ENCODE results near the gene FAM204A. TPM values are rescaled to one million over a fixed set of nuclear protein-coding genes. Genes with fewer than 3 reads are reported as not detected.

Gene FAM204A
- total and polyA plus RNA-seq, 10 of the 15 experiments (the other 5 are each of a cell fraction or from before 2014, with no cell fraction given): 24.5 to 96.0 (median 67.6) TPM

- TF ChIP-seq CEBPZ (IDR thresholded peaks at IDR 0.05; ENCODE audit: low read depth, low read length): no peak
Measured at GRCh38 chr10:118266098-118266748, 75.9 kb downstream of the FAM204A start (continued).

- no peak for FAIRE-seq
- Histone ChIP-seq H3K79me2 (ENCODE audit: control insufficient read depth, insufficient read depth, low read length) (no peaks in the 10 kb centered on the region), H3K27me3 (replicated peaks in 1 of 2; ENCODE audit: control insufficient read depth in 2 of 2, insufficient read depth in 2 of 2, low read length in 1 of 2) (no peaks in the 10 kb centered on the region; a peak in 1 of 4 replicates), H3K9ac (ENCODE audit: control insufficient read depth, insufficient read depth, low read length) (no peak overlapping the region), H3K4me2 (ENCODE audit: control insufficient read depth, insufficient read depth) (no peak overlapping the region), H4K20me1 (ENCODE audit: control insufficient read depth, insufficient read depth) (no peaks in the 10 kb centered on the region), H3K36me3 (ENCODE audit: control insufficient read depth in 2 of 2, insufficient read depth in 2 of 2, low read length in 1 of 2) (no peaks in the 10 kb centered on the region), H3K9me3 (replicated peaks; ENCODE audit: control insufficient read depth, insufficient read depth, low read length) (no peaks in the 10 kb centered on the region), H3K4me1 (ENCODE audit: control insufficient read depth, insufficient read depth, low read length) (no peaks in the 10 kb centered on the region), H2AFZ (ENCODE audit: control insufficient read depth, low read depth, low read length) (no peak overlapping the region), H3K4me3 (no peak overlapping the region), H3K27ac (ENCODE audit: control insufficient read depth, insufficient read depth) (no peak overlapping the region)
- ATAC-seq: no peak
- SMC1A ChIA-PET (ENCODE audit: uncharacterized antibody, unreplicated experiment): interaction anchor here (0.9 to 1.4 kb wide), 5 partner anchors 12 to 768 kb away, joined by 3 read pairs; no protein-coding TSS in a partner anchor
- BruUV-seq (replicated peaks): no TSS peak
- RAD21 ChIA-PET (ENCODE audit: unreplicated experiment): no interaction called here
- POLR2A ChIA-PET: no interaction called here
- 26% methylated on average over 11 of the region's 11 CpGs for WGBS (ENCODE audit: insufficient coverage, insufficient replicate concordance, low lambda C conversion rate, missing lambda C conversion rate)
- intact Hi-C loops (cut with micrococcal nuclease; ENCODE audit: unreplicated experiment): loop anchor here (10.0 kb wide), 1 partner anchor 160 kb away; no protein-coding TSS in a partner anchor
- DNase-seq (ENCODE audit: low read depth, low spot score): no peak
- CTCF ChIA-PET: no interaction called here
- in situ Hi-C loops (cut with MboI): no loop called here
- TF ChIP-seq ZNF384 (IDR thresholded peaks at IDR 0.05; ENCODE audit: borderline replicate concordance, low read depth, low read length) (no peak), SMAD1 (IDR thresholded peaks at IDR 0.05; ENCODE audit: low read depth, partially characterized antibody) (no peak), NFYB (IDR thresholded peaks at IDR 0.05; ENCODE audit: insufficient read depth, low read depth, low read length) (no peak), PAX8 (IDR thresholded peaks at IDR 0.05) (no peak), NKRF (conservative IDR thresholded peaks at IDR 0.05) (no peak), MEF2B (IDR thresholded peaks at IDR 0.05; ENCODE audit: partially characterized antibody, poor library complexity, severe bottlenecking) (no peak), KLF5 (IDR thresholded peaks at IDR 0.05; ENCODE audit: partially characterized antibody) (no peak), RUNX3 (IDR thresholded peaks at IDR 0.05; ENCODE audit: low read length) (no peak), BMI1 (IDR thresholded peaks at IDR 0.05; ENCODE audit: borderline replicate concordance) (no peak)
- TF ChIP-seq, protein P1, sequence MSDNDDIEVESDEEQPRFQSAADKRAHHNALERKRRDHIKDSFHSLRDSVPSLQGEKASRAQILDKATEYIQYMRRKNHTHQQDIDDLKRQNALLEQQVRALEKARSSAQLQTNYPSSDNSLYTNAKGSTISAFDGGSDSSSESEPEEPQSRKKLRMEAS (IDR thresholded peaks at IDR 0.05; ENCODE audit: low read depth, low read length): no peak
- TF ChIP-seq, protein P2, sequence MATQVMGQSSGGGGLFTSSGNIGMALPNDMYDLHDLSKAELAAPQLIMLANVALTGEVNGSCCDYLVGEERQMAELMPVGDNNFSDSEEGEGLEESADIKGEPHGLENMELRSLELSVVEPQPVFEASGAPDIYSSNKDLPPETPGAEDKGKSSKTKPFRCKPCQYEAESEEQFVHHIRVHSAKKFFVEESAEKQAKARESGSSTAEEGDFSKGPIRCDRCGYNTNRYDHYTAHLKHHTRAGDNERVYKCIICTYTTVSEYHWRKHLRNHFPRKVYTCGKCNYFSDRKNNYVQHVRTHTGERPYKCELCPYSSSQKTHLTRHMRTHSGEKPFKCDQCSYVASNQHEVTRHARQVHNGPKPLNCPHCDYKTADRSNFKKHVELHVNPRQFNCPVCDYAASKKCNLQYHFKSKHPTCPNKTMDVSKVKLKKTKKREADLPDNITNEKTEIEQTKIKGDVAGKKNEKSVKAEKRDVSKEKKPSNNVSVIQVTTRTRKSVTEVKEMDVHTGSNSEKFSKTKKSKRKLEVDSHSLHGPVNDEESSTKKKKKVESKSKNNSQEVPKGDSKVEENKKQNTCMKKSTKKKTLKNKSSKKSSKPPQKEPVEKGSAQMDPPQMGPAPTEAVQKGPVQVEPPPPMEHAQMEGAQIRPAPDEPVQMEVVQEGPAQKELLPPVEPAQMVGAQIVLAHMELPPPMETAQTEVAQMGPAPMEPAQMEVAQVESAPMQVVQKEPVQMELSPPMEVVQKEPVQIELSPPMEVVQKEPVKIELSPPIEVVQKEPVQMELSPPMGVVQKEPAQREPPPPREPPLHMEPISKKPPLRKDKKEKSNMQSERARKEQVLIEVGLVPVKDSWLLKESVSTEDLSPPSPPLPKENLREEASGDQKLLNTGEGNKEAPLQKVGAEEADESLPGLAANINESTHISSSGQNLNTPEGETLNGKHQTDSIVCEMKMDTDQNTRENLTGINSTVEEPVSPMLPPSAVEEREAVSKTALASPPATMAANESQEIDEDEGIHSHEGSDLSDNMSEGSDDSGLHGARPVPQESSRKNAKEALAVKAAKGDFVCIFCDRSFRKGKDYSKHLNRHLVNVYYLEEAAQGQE (IDR thresholded peaks at IDR 0.05; ENCODE audit: low read depth, low read length): no peak
Measured at GRCh38 chr10:118264838-118265470, 77.2 kb downstream of the FAM204A start.
